Stimulated activated naive CD4-positive, alpha-beta T cell (primary cell): ENCODE data around the gene C3orf52.

Source experiments
- DNase-seq, 6 experiments: peaks; one replicate each; lab custom pipeline; 2025; lab: John Stamatoyannopoulos, UW

The C3orf52 gene

GRCh38 chr3:112136959-112137693 lies 50.9 kb downstream of the C3orf52 start:
- DNase-seq = peak in 5 of 6 experiments; percentile 7 to 54 (median 13)

DNA sequence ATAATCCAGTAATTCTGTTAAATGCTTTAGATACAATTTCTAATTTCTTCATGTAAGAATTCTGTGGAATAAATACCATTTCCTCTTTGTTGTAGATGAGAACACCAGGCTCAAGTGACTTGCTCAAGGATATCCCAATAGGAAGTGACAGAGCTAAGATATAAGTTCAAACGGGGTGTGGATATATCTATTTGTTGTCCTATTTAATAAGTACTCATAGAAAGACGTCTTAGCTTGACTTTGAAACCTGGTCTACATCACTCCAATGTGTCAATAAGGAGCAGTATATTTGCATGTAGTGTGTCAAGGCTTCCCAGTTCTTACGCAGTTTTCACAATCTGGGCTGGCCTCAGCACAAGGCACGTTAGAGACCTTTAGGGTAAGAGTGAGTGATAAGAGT lies 51.6 kb downstream of the C3orf52 start:
- DNase-seq = no peak

GRCh38 chr3:112138219-112138969 lies 52.2 kb downstream of the C3orf52 start:
- no peak for DNase-seq

DNA sequence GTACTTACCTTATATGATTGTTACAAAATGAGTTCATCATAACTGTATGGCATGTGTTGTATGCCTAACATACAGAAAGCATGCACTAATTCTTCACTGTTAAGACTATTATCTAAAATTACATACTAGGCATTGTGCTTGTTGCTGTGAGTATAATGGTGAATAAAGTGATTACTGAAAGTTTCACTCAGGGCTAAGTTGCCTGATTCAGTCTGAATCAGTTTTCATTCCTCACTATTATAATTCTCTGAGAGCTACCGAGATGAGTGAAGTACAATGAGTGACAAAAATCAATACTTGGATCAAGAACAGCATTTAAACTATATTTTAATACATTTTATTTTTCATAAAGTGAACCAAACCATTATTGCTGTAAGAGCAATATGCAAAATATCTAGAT lies 54.4 kb downstream of the C3orf52 start:
- DNase-seq = no peak

- no peak for DNase-seq
These were observed 55.1 kb downstream of the C3orf52 start for GRCh38 chr3:112141293-112141692.

DNA sequence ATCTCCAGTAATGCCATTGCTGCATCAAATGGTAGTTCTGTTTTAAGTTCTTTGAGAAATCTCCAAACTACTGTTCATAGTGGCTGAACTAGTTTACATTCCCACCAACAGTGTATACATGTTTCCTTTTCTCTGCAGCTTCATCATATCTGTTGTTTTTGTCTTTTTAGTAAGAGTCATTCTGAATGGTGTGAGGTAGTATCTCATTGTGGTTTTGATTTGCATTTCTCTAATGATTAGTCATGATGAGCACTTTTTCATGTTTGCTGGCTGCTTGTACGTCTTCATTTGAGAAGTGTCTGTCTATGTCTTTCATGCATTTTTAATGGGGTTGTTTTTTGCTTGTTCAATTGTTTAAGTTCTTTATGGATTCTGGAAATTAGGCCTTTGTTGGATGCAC lies 57.1 kb downstream of the C3orf52 start:
- no peak for DNase-seq

- no peak for DNase-seq
These were observed 57.5 kb downstream of the C3orf52 start for GRCh38 chr3:112143689-112144088.

GRCh38 chr3:112149136-112149535 lies 62.9 kb downstream of the C3orf52 start:
- DNase-seq = no peak

- DNase-seq = no peak
These were observed 81.6 kb downstream of the C3orf52 start for GRCh38 chr3:112167758-112168157.
